ENCODE data around the gene MLKL. TPM values are rescaled to one million over a fixed set of nuclear protein-coding genes. Genes with fewer than 3 reads are reported as not detected.

The MLKL gene
- total RNA-seq, 1 donor: 14.2 TPM

- TF ChIP-seq CTCF (IDR thresholded peaks at IDR 0.05; ENCODE audit: insufficient read depth, low read depth, low read length): no peak
- DNase-seq (ENCODE audit: low read depth): no peak
Observed at GRCh38 chr16:74744566-74744965, 43.9 kb upstream of the MLKL start.

GRCh38 chr16:74743668-74744299 is 43.1 kb upstream of the MLKL start:
- DNase-seq (ENCODE audit: low read depth): peak; percentile 80
- no peak for TF ChIP-seq CTCF (IDR thresholded peaks at IDR 0.05; ENCODE audit: insufficient read depth, low read depth, low read length)
- H3K4me3 ChIP-seq (ENCODE audit: low read depth, low read length): peak overlapping the region; percentile 23

More at GRCh38 chr16:74744566-74744965, 43.9 kb upstream of the MLKL start:
- H3K4me3 ChIP-seq (ENCODE audit: low read depth, low read length): no peak overlapping the region

- H3K4me3 ChIP-seq (ENCODE audit: low read depth, low read length): peak overlapping the region; percentile 23
- DNase-seq (ENCODE audit: low read depth): no peak
Observed at GRCh38 chr16:74743045-74743667, 42.5 kb upstream of the MLKL start.

GRCh38 chr16:74742051-74742481 is 41.4 kb upstream of the MLKL start:
- no peak overlapping the region for H3K4me3 ChIP-seq (ENCODE audit: low read depth, low read length)
- no peak for TF ChIP-seq CTCF (IDR thresholded peaks at IDR 0.05; ENCODE audit: insufficient read depth, low read depth, low read length)
- DNase-seq (ENCODE audit: low read depth): peak; percentile 64

More at GRCh38 chr16:74743045-74743667, 42.5 kb upstream of the MLKL start:
- TF ChIP-seq CTCF (IDR thresholded peaks at IDR 0.05; ENCODE audit: insufficient read depth, low read depth, low read length): no peak

- H3K4me3 ChIP-seq (ENCODE audit: low read depth, low read length): no peak overlapping the region
- DNase-seq (ENCODE audit: low read depth): no peak
- TF ChIP-seq CTCF (IDR thresholded peaks at IDR 0.05; ENCODE audit: insufficient read depth, low read depth, low read length): no peak
Observed at GRCh38 chr16:74740795-74741304, 40.2 kb upstream of the MLKL start.

GRCh38 chr16:74739275-74739674 is 38.6 kb upstream of the MLKL start:
- no peak for TF ChIP-seq CTCF (IDR thresholded peaks at IDR 0.05; ENCODE audit: insufficient read depth, low read depth, low read length)
- H3K4me3 ChIP-seq (ENCODE audit: low read depth, low read length): no peak overlapping the region

More at GRCh38 chr16:74739275-74739674, 38.6 kb upstream of the MLKL start:
- no peak for DNase-seq (ENCODE audit: low read depth)

All from fibroblast of villous mesenchyme (primary cell).